Neural cell (in vitro differentiated cells): ENCODE data around the gene HIP1. TPM values are rescaled to one million over a fixed set of nuclear protein-coding genes. Genes with fewer than 3 reads are reported as not detected.
A peak's percentile ranks its signal among the peaks of the same experiment; 100 is the strongest.
"Not testable (repeated sequence)": the region's sequence is repeated elsewhere in the genome, so short reads cannot be mapped to it uniquely, and the experiment has no call there.

ENCODE experiments used
- H2AFZ ChIP-seq: fragments of 200-600, 300-800 bp; sonication (generic), shearing (Covaris generic); 2 replicates; pipeline ENCODE4 v1.6.0; 2014; ENCODE audit warnings: low read depth, mild to moderate bottlenecking, antibody characterized with exemption, low read length, moderate library complexity
- H3F3A ChIP-seq: fragments of 200-600 bp; shearing (Covaris generic); 2 replicates; pipeline ENCODE4 v1.6.1; 2016; ENCODE audit warnings: mild to moderate bottlenecking, moderate library complexity, mixed read lengths, antibody characterized with exemption, low read length; ENCODE audit not compliant: insufficient read depth, poor library complexity, severe bottlenecking
- H3K27ac ChIP-seq: fragments of 200-600, 300-800 bp; sonication (generic), shearing (Covaris generic); 2 replicates; pipeline ENCODE4 v1.5.1; 2014; ENCODE audit warnings: mild to moderate bottlenecking, low read length, moderate library complexity
- H3K27me3 ChIP-seq: fragments of 300-800, 200-600 bp; sonication (generic), shearing (Covaris generic); 2 replicates; pipeline ENCODE4 v1.6.0; 2014; ENCODE audit warnings: mild to moderate bottlenecking, low read depth, low read length, moderate library complexity; ENCODE audit not compliant: insufficient read depth
- H3K36me3 ChIP-seq: fragments of 300-800, 200-600 bp; sonication (generic), shearing (Covaris generic); 2 replicates; pipeline ENCODE4 v1.5.1; 2014; ENCODE audit warnings: mild to moderate bottlenecking, antibody characterized with exemption, low read length, moderate library complexity; ENCODE audit not compliant: insufficient read depth
- H3K4me2 ChIP-seq: fragments of 300-800, 200-600 bp; sonication (generic), shearing (Covaris generic); 2 replicates; pipeline ENCODE4 v1.6.0; 2014; ENCODE audit warnings: mild to moderate bottlenecking, low read length
- H3K4me3 ChIP-seq: fragments of 300-800, 200-600 bp; sonication (generic), shearing (Covaris generic); 2 replicates; pipeline ENCODE4 v1.5.1; 2014; ENCODE audit warnings: mild to moderate bottlenecking, low read length, moderate library complexity
- H3K79me2 ChIP-seq: fragments of 200-600 bp; shearing (Covaris generic); replicated peaks from 2 replicates; pipeline ENCODE4 v1.6.0; 2014; ENCODE audit warnings: mild to moderate bottlenecking, low read length, moderate library complexity; ENCODE audit not compliant: insufficient read depth
- H3K9ac ChIP-seq: fragments of 300-800, 200-600 bp; sonication (generic), shearing (Covaris generic); 2 replicates; pipeline ENCODE4 v1.6.1; 2016; ENCODE audit warnings: mild to moderate bottlenecking, low read length, mixed read lengths
- H3K9me2 ChIP-seq: fragments of 200-600 bp; shearing (Covaris generic); 2 replicates; pipeline ENCODE4 v1.6.1; 2016; ENCODE audit warnings: mild to moderate bottlenecking, low read length, mixed read lengths; ENCODE audit not compliant: insufficient read depth
- H3K9me3 ChIP-seq: fragments of 200-600, 300-800 bp; sonication (generic), shearing (Covaris generic); 2 replicates; pipeline ENCODE4 v1.6.1; 2016; ENCODE audit warnings: mild to moderate bottlenecking, mixed run types, low read length, moderate library complexity, mixed read lengths
- H4K20me1 ChIP-seq: fragments of 200-600 bp; shearing (Covaris generic); 2 replicates; pipeline ENCODE4 v1.6.1; 2016; ENCODE audit warnings: mild to moderate bottlenecking, mixed run types; ENCODE audit not compliant: insufficient read depth
- EP300 ChIP-seq: fragments of 450-650 bp; conservative IDR thresholded peaks from 2 replicates; pipeline ENCODE4 v1.6.1; 2014; ENCODE audit warnings: antibody characterized with exemption, mild to moderate bottlenecking, moderate library complexity; ENCODE audit not compliant: poor library complexity, severe bottlenecking
- EZH2 ChIP-seq: fragments of 200-600, 300-800 bp; shearing (Covaris generic), sonication (generic); IDR thresholded peaks from 2 replicates; pipeline ENCODE4 v1.6.1; 2014; ENCODE audit warnings: antibody characterized with exemption, low read length, borderline replicate concordance, mild to moderate bottlenecking; ENCODE audit not compliant: insufficient read depth, poor library complexity, severe bottlenecking
- MXI1 ChIP-seq: fragments of 450-650 bp; conservative IDR thresholded peaks from 2 replicates; pipeline ENCODE4 v1.6.1; 2014; ENCODE audit warnings: antibody characterized with exemption, mild to moderate bottlenecking; ENCODE audit not compliant: poor library complexity, severe bottlenecking
- POLR2AphosphoS5 ChIP-seq: IDR thresholded peaks from 2 replicates; pipeline ENCODE4 v1.6.1; 2012
- RAD21 ChIP-seq: fragments of 450-650 bp; conservative IDR thresholded peaks from 2 replicates; pipeline ENCODE4 v1.6.1; 2014; ENCODE audit warnings: antibody characterized with exemption, mild to moderate bottlenecking, moderate library complexity
- REST ChIP-seq: IDR thresholded peaks from 2 replicates; pipeline ENCODE4 v1.6.1; 2012; ENCODE audit warnings: borderline replicate concordance
- SMC3 ChIP-seq: fragments of 450-650 bp; conservative IDR thresholded peaks from 2 replicates; pipeline ENCODE4 v1.6.1; 2014; ENCODE audit warnings: antibody characterized with exemption, mild to moderate bottlenecking, moderate library complexity; ENCODE audit not compliant: poor library complexity
- TAF1 ChIP-seq: IDR thresholded peaks from 2 replicates; pipeline ENCODE4 v1.6.1; 2012; ENCODE audit warnings: low read depth
- polyA plus RNA-seq: library from polyadenylated mRNA; depleted of rRNA; stranded (reverse); fragments of >200 nt; gene quantifications from 2 replicates; pipeline ENCODE4 v1.2.3, GENCODE V29; 2014
- TF ChIP-seq, protein P1 (sequence below): fragments of 450-650 bp; IDR thresholded peaks from 2 replicates; pipeline ENCODE4 v1.5.1; 2014; ENCODE audit warnings: antibody characterized with exemption, mild to moderate bottlenecking, moderate library complexity; ENCODE audit not compliant: poor library complexity, severe bottlenecking

The HIP1 gene
- polyA plus RNA-seq, 1 donor from 2014 or later: 12.9 TPM

- no peaks in the 10 kb centered on the region for H4K20me1 ChIP-seq
- H3K4me3 ChIP-seq: no peak overlapping the region
- no peaks in the 10 kb centered on the region for H3F3A ChIP-seq
- H3K9me3 ChIP-seq: no peaks in the 10 kb centered on the region
- no peak overlapping the region for H3K4me2 ChIP-seq
- H2AFZ ChIP-seq: no peak overlapping the region
- H3K27me3 ChIP-seq: no peaks in the 10 kb centered on the region
- no peak overlapping the region for H3K27ac ChIP-seq
- no peaks in the 10 kb centered on the region for H3K36me3 ChIP-seq
- no peaks in the 10 kb centered on the region for H3K9me2 ChIP-seq
- H3K79me2 ChIP-seq: peaks cover 11% of the 10 kb centered on the region
- no peak overlapping the region for H3K9ac ChIP-seq
- TF ChIP-seq REST (no peak), TAF1 (no peak), POLR2AphosphoS5 (no peak), EZH2 (no peak), RAD21 (no peak), SMC3 (no peak), EP300 (no peak), MXI1 (no peak)
- TF ChIP-seq, protein P1, sequence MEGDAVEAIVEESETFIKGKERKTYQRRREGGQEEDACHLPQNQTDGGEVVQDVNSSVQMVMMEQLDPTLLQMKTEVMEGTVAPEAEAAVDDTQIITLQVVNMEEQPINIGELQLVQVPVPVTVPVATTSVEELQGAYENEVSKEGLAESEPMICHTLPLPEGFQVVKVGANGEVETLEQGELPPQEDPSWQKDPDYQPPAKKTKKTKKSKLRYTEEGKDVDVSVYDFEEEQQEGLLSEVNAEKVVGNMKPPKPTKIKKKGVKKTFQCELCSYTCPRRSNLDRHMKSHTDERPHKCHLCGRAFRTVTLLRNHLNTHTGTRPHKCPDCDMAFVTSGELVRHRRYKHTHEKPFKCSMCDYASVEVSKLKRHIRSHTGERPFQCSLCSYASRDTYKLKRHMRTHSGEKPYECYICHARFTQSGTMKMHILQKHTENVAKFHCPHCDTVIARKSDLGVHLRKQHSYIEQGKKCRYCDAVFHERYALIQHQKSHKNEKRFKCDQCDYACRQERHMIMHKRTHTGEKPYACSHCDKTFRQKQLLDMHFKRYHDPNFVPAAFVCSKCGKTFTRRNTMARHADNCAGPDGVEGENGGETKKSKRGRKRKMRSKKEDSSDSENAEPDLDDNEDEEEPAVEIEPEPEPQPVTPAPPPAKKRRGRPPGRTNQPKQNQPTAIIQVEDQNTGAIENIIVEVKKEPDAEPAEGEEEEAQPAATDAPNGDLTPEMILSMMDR: no peak
These were observed 207.4 kb downstream of the HIP1 start for GRCh38 chr7:75531359-75531821.

DNA sequence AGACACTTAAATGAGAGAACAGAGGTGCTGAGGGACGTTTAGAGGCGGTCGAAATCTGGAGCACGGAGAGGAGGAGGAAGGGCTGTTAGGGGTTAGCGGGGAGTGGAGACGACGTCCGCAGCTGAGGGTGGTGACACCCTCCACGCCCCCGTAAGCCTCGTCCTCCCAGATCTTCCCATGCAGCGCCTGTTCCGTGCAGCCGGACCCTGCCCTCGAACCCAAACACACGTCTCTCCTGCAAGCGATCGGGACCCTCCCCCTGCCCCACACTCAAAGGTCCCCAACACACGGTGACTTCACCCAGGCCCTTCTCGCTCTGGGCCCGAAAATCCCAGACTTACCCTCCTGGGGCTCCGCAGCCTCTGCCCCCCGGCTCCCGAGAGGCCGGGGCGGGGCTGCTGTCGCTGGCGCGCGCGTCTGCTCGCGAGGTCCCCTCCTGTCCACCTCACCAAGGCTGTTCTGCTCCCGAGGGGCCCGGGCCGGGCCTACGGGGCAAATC lies 211.5 kb downstream of the HIP1 start:
- Histone ChIP-seq H3K27ac (peak overlapping the region; percentile 61), H3K4me3 (peak overlapping the region; percentile 96), H3K79me2 (peaks cover 16% of the 10 kb centered on the region), H3K4me2 (peak overlapping the region; percentile 73), H3K9ac (peak overlapping the region; percentile 82)
- H2AFZ ChIP-seq, H3K9me2 ChIP-seq, H3K27me3 ChIP-seq, H3F3A ChIP-seq, H3K9me3 ChIP-seq, H4K20me1 ChIP-seq, H3K36me3 ChIP-seq: not testable (repeated sequence)

DNA sequence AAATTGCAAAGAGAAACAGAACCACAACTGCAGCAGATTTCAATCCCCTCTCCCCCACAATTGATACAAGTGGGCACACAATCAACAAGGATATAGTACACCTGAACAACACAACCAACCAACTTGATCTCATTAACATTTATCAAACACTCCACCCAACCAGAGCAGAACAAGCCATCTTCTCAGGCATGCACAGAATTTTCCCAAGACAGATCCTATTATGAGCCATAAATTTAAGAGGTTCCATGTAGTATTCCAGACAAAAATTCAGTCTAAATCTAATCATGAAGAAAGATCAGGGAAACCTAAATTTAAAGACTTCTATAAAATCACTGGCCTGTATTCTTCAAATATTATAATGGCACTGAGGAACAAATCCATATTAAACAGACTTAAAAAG lies 217.0 kb downstream of the HIP1 start:
- H2AFZ ChIP-seq, H3K9ac ChIP-seq, H3F3A ChIP-seq, H3K9me2 ChIP-seq, H3K9me3 ChIP-seq, H4K20me1 ChIP-seq, H3K4me2 ChIP-seq, H3K79me2 ChIP-seq, H3K4me3 ChIP-seq, H3K27ac ChIP-seq, H3K27me3 ChIP-seq, H3K36me3 ChIP-seq: not testable (repeated sequence)

DNA sequence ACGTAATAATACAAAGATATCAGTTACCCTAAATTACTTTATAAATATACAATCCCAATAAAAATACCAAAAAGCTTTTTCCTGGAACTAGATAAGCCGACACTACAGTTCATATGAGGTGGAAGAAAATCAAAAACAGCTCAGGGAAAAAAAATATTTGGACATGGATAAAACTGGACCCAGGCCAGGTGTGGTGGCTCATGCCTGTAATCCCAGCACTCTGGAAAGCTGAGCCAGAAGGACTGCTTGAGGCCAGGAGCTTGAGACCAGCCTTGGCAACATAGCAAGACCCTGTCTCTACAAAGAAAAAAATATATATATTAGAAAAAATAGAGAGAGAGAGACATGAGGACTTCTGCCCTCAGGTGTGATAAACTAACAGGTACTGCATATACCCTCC lies 219.9 kb downstream of the HIP1 start:
- not testable (repeated sequence) for H4K20me1 ChIP-seq, H3K9ac ChIP-seq, H3K27me3 ChIP-seq, H3K79me2 ChIP-seq, H3K9me3 ChIP-seq, H3K4me2 ChIP-seq, H3K27ac ChIP-seq, H3F3A ChIP-seq, H3K4me3 ChIP-seq, H3K36me3 ChIP-seq, H3K9me2 ChIP-seq, H2AFZ ChIP-seq

GRCh38 chr7:75509033-75509432 lies 229.7 kb downstream of the HIP1 start:
- H3K4me2 ChIP-seq, H3K9me2 ChIP-seq, H3F3A ChIP-seq, H3K27ac ChIP-seq, H3K27me3 ChIP-seq, H4K20me1 ChIP-seq, H3K36me3 ChIP-seq, H2AFZ ChIP-seq, H3K9ac ChIP-seq, H3K79me2 ChIP-seq, H3K4me3 ChIP-seq, H3K9me3 ChIP-seq: not testable (repeated sequence)
